HG03378 (cell line): ENCODE measurements around the gene TOM1.

ENCODE experiments used
- ATAC-seq: cut with Tn5 transposase; IDR thresholded peaks from one replicate; pipeline ENCODE4 v1.9.1; 2021; ENCODE audit warnings: mild to moderate bottlenecking, moderate library complexity; ENCODE audit not compliant: unreplicated experiment

The TOM1 gene

GRCh38 chr22:35306350-35306967 lies 6.8 kb downstream of the TOM1 start:
- no peak for ATAC-seq

GRCh38 chr22:35307372-35307771 lies 7.7 kb downstream of the TOM1 start:
- ATAC-seq = no peak

GRCh38 chr22:35307892-35308291 lies 8.2 kb downstream of the TOM1 start:
- ATAC-seq = no peak

- ATAC-seq = peak; percentile 37
Observed at GRCh38 chr22:35308480-35309021, 8.9 kb downstream of the TOM1 start.

GRCh38 chr22:35310556-35311550 lies 11.2 kb downstream of the TOM1 start:
- ATAC-seq = no peak

- ATAC-seq = no peak
Observed at GRCh38 chr22:35311551-35311999, 11.9 kb downstream of the TOM1 start.

GRCh38 chr22:35312198-35313059 lies 12.7 kb downstream of the TOM1 start:
- no peak for ATAC-seq

GRCh38 chr22:35313311-35314121 lies 13.8 kb downstream of the TOM1 start:
- no peak for ATAC-seq

GRCh38 chr22:35314161-35314942 lies 14.7 kb downstream of the TOM1 start:
- no peak for ATAC-seq

- ATAC-seq = no peak
Observed at GRCh38 chr22:35315141-35315854, 15.6 kb downstream of the TOM1 start.

GRCh38 chr22:35315855-35316745 lies 16.4 kb downstream of the TOM1 start:
- no peak for ATAC-seq

GRCh38 chr22:35316751-35317150 lies 17.1 kb downstream of the TOM1 start:
- ATAC-seq = no peak

GRCh38 chr22:35317680-35318290 lies 18.1 kb downstream of the TOM1 start:
- ATAC-seq = no peak

- ATAC-seq = no peak
Observed at GRCh38 chr22:35318346-35319215, 18.9 kb downstream of the TOM1 start.

- no peak for ATAC-seq
Observed at GRCh38 chr22:35319244-35319985, 19.7 kb downstream of the TOM1 start.
